ENCODE data around the gene TMEM53.
"Not testable (repeated sequence)": the region's sequence is repeated elsewhere in the genome, so short reads cannot be mapped to it uniquely, and the experiment has no call there.

TMEM53 gene

GRCh38 chr1:44672254-44672955 lies 1.9 kb downstream of the TMEM53 start:
- no peak for DNase-seq (ENCODE audit: low read depth)

GRCh38 chr1:44670751-44671640 lies 3.3 kb downstream of the TMEM53 start:
- DNase-seq (ENCODE audit: low read depth), result no peak

GRCh38 chr1:44666719-44667118 lies 7.6 kb downstream of the TMEM53 start:
- DNase-seq (ENCODE audit: low read depth), result not testable (repeated sequence)

GRCh38 chr1:44664730-44665370 lies 9.4 kb downstream of the TMEM53 start:
- peak; percentile 24 for DNase-seq (ENCODE audit: low read depth)

GRCh38 chr1:44663417-44663816 lies 10.9 kb downstream of the TMEM53 start:
- no peak for DNase-seq (ENCODE audit: low read depth)

- no peak for DNase-seq (ENCODE audit: low read depth)
Measured at GRCh38 chr1:44662683-44663030, 11.6 kb downstream of the TMEM53 start.

- DNase-seq (ENCODE audit: low read depth), result no peak
Measured at GRCh38 chr1:44661781-44662682, 12.2 kb downstream of the TMEM53 start.

GRCh38 chr1:44660176-44660575 lies 14.1 kb downstream of the TMEM53 start:
- no peak for DNase-seq (ENCODE audit: low read depth)

- DNase-seq (ENCODE audit: low read depth), result no peak
Measured at GRCh38 chr1:44659566-44659965, 14.7 kb downstream of the TMEM53 start.

- no peak for DNase-seq (ENCODE audit: low read depth)
Measured at GRCh38 chr1:44655609-44656008, 18.7 kb downstream of the TMEM53 start.

GRCh38 chr1:44654621-44655187 lies 19.6 kb downstream of the TMEM53 start:
- no peak for DNase-seq (ENCODE audit: low read depth)

- no peak for DNase-seq (ENCODE audit: low read depth)
Measured at GRCh38 chr1:44653107-44653964, 20.9 kb downstream of the TMEM53 start.

- DNase-seq (ENCODE audit: low read depth), result peak; percentile 70
Measured at GRCh38 chr1:44652445-44653106, 21.7 kb downstream of the TMEM53 start.

GRCh38 chr1:44651069-44651468 lies 23.2 kb downstream of the TMEM53 start:
- no peak for DNase-seq (ENCODE audit: low read depth)

GRCh38 chr1:44650159-44650831 lies 24.0 kb downstream of the TMEM53 start:
- DNase-seq (ENCODE audit: low read depth), result no peak

- DNase-seq (ENCODE audit: low read depth), result no peak
Measured at GRCh38 chr1:44649788-44650158, 24.5 kb downstream of the TMEM53 start.

- DNase-seq (ENCODE audit: low read depth), result no peak
Measured at GRCh38 chr1:44648529-44649250, 25.6 kb downstream of the TMEM53 start.

GRCh38 chr1:44647896-44648295 lies 26.4 kb downstream of the TMEM53 start:
- DNase-seq (ENCODE audit: low read depth), result no peak

All from activated T-cell treated with anti-CD3 and anti-CD28 coated beads for 48 hours (primary cell).